ENCODE results near the gene FAM98B.

The FAM98B gene

DNA sequence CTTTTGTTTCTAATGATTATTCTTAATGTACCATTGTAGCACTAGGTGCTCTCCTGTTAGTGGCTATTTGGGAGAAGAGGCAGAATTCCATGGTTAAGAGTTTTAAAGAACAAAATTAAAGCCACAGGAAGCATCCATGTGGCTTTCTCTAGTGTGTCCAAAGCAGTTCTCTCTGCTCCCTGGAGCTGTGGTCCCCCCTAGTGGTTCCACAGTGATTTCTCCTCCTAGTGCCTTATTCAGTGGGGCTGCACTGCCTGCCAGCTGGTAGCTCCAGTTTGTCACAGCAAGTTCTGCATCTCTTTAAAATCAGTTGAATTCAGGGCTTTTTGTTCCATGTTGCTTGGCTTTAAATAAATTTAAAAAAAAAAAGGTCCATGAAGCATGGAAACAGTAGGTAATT, 39.6 kb upstream of the FAM98B start:
- Histone ChIP-seq H3K27me3 (no peaks in the 10 kb centered on the region), H3K9me3 (no peaks in the 10 kb centered on the region), H3K4me3 (ENCODE audit: low read depth in 1 of 2, low read length in 1 of 2) (no peak overlapping the region), H3K27ac (no peak overlapping the region), H3K4me1 (ENCODE audit: control insufficient read depth in 1 of 2, insufficient read depth in 1 of 2, low read depth in 1 of 2, low read length in 1 of 2) (no peaks in the 10 kb centered on the region), H3K36me3 (no peaks in the 10 kb centered on the region)
- TF ChIP-seq, protein P1, sequence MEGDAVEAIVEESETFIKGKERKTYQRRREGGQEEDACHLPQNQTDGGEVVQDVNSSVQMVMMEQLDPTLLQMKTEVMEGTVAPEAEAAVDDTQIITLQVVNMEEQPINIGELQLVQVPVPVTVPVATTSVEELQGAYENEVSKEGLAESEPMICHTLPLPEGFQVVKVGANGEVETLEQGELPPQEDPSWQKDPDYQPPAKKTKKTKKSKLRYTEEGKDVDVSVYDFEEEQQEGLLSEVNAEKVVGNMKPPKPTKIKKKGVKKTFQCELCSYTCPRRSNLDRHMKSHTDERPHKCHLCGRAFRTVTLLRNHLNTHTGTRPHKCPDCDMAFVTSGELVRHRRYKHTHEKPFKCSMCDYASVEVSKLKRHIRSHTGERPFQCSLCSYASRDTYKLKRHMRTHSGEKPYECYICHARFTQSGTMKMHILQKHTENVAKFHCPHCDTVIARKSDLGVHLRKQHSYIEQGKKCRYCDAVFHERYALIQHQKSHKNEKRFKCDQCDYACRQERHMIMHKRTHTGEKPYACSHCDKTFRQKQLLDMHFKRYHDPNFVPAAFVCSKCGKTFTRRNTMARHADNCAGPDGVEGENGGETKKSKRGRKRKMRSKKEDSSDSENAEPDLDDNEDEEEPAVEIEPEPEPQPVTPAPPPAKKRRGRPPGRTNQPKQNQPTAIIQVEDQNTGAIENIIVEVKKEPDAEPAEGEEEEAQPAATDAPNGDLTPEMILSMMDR (IDR thresholded peaks at IDR 0.05), result no peak

DNA sequence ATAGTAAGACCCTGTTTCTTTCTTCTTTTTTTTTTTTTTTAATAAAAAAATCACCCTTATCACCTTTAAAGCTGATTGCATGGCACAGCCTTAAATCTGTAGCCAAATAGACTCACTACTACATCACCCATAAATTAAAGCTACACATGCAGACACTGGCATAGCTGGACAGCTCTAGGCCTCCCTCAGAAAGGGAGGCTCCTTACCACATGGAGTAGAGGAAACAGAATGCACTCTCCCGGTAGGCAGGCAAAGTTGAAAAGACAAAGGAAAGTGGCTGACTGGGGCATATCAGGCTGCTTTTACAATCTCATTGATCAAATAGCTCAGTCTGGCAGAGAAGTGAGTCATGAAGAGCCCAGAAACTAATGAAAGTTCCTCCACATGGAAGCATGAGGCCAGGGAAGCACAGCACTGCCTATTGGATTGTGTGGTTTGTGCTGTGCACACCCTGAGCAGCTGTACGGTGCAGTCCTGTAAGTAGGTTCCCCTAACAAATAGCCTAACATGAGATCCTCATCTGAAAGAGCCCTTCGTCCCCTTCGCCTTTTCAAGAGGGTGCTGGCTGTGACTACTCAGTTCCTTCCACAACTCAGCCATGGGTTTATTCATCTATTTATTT, 32.7 kb upstream of the FAM98B start:
- Histone ChIP-seq H3K36me3 (no peaks in the 10 kb centered on the region), H3K27ac (no peak overlapping the region), H3K27me3 (no peaks in the 10 kb centered on the region), H3K4me1 (ENCODE audit: control insufficient read depth in 1 of 2, insufficient read depth in 1 of 2, low read depth in 1 of 2, low read length in 1 of 2) (no peaks in the 10 kb centered on the region), H3K4me3 (ENCODE audit: low read depth in 1 of 2, low read length in 1 of 2) (no peak overlapping the region), H3K9me3 (no peaks in the 10 kb centered on the region)
- TF ChIP-seq, protein P1 (IDR thresholded peaks at IDR 0.05), result no peak

DNA sequence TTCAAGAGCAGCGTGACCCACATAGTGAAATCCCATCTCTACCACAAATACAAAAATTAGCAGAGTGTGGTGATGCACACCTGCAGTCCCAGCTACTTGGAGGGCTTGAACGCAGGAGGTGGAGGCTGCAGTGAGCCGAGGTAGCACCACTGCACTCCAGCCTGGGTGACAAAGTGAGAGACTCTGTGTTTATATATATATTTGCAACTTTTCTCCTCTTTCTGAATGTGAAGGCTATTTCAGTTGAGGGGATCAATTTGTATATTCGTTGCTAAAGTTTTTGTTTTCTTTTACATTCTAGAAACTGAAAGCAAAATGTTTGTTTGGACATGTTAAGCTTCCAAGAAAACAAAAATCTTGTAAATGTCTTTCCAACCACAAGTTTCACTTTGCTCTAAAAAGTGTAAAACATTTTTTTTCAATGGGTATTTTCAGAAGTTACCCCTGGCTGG, 29.8 kb upstream of the FAM98B start:
- Histone ChIP-seq H3K27me3 (no peaks in the 10 kb centered on the region), H3K4me1 (ENCODE audit: control insufficient read depth in 1 of 2, insufficient read depth in 1 of 2, low read depth in 1 of 2, low read length in 1 of 2) (no peaks in the 10 kb centered on the region), H3K9me3 (no peaks in the 10 kb centered on the region), H3K36me3 (no peaks in the 10 kb centered on the region), H3K27ac (no peak overlapping the region), H3K4me3 (ENCODE audit: low read depth in 1 of 2, low read length in 1 of 2) (no peak overlapping the region)
- TF ChIP-seq, protein P1 (IDR thresholded peaks at IDR 0.05), result no peak

DNA sequence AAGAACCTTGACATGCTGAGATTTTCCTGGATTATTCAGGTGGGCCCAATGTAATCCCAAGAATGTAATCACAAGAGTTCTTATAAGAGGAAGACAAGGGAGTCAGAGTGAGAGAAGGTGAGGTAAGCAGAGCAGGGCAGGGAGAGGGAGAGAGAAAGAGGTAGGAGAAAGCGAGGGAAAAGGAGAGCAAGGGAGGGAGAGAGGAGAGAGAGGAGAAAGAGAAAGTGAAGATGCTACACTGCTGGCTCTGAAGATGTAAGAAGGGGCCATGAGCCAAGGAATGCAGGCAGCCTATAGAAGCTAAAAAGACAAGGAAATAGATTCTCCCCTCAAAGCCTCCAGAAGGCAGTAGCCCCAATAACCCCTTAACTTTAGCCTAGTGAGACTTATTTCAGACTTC, 28.7 kb upstream of the FAM98B start:
- Histone ChIP-seq H3K36me3 (no peaks in the 10 kb centered on the region), H3K27ac (no peak overlapping the region), H3K9me3 (no peaks in the 10 kb centered on the region), H3K27me3 (no peaks in the 10 kb centered on the region), H3K4me1 (ENCODE audit: control insufficient read depth in 1 of 2, insufficient read depth in 1 of 2, low read depth in 1 of 2, low read length in 1 of 2) (no peaks in the 10 kb centered on the region), H3K4me3 (ENCODE audit: low read depth in 1 of 2, low read length in 1 of 2) (no peak overlapping the region)
- TF ChIP-seq, protein P1 (IDR thresholded peaks at IDR 0.05), result no peak

DNA sequence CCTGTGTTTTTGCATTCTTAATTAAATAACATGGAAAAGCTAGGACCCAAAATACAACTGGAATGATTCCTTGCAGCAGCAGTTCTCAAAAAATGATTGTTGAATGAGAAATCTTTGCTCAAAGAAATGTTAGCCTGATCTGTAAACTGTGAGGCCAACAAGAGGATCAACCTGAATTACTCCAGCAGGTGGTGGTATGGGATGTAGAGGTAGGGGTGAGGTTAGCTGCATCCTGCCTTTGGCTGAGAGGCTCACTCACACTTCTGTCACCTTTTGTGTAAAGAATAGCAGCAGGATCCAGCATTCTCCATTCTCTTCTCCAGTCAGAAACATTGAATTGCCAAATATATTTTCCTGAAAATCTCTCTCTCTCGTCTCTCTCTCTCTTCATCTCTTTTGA, 26.5 kb upstream of the FAM98B start:
- Histone ChIP-seq H3K27ac (no peak overlapping the region), H3K36me3 (no peaks in the 10 kb centered on the region), H3K27me3 (no peaks in the 10 kb centered on the region), H3K4me1 (ENCODE audit: control insufficient read depth in 1 of 2, insufficient read depth in 1 of 2, low read depth in 1 of 2, low read length in 1 of 2) (no peaks in the 10 kb centered on the region), H3K9me3 (no peaks in the 10 kb centered on the region), H3K4me3 (ENCODE audit: low read depth in 1 of 2, low read length in 1 of 2) (no peak overlapping the region)
- TF ChIP-seq, protein P1 (IDR thresholded peaks at IDR 0.05), result no peak

Data from neutrophil (primary cell).